H1 (cell line): ENCODE results near the gene CFAP100. TPM values are rescaled to one million over a fixed set of nuclear protein-coding genes. Genes with fewer than 3 reads are reported as not detected.
A peak's percentile ranks its signal among the peaks of the same experiment; 100 is the strongest.

Source experiments
- CTCF ChIA-PET: fragments of 300-600 bp; sonication (Branson Sonifier 250); formaldehyde crosslinking; loops from one replicate; lab custom pipeline; 2021; ENCODE audit not compliant: partially characterized antibody; lab: Charles Lee
- POLR2A ChIA-PET: fragments of 300-600 bp; sonication (Branson Sonifier 250); formaldehyde crosslinking; loops from one replicate; lab custom pipeline; 2021; ENCODE audit warnings: inconsistent platforms; ENCODE audit not compliant: partially characterized antibody; lab: Charles Lee
- DNase-seq, 2 experiments: peaks; one replicate each; pipeline versions ENCODE4 v3.0.0 to v3.0.0-alpha.2; 2010 to 2022; ENCODE audit warnings: low spot score in 2 of 2, low read depth in 1 of 2, mixed read lengths in 1 of 2
- FAIRE-seq: peaks from 2 replicates; lab custom pipeline; 2011; peaks lifted over from hg19 to GRCh38; lab: Jason Lieb, UNC
- H2AFZ ChIP-seq: 2 replicates; pipeline ENCODE4 v1.8.1; 2012; ENCODE audit warnings: low read length, inconsistent platforms
- H2AK5ac ChIP-seq: 2 replicates; pipeline ENCODE4 v1.6.1; 2013; ENCODE audit warnings: low read depth, low read length
- H2BK120ac ChIP-seq: replicated peaks from 2 replicates; pipeline ENCODE3; 2013; ENCODE audit warnings: low read depth, low read length, inconsistent platforms
- H2BK12ac ChIP-seq: 2 replicates; pipeline ENCODE4 v1.6.1; 2013; ENCODE audit warnings: low read depth, low read length
- H2BK15ac ChIP-seq: 2 replicates; pipeline ENCODE4 v1.6.1; 2013; ENCODE audit warnings: low read length
- H2BK20ac ChIP-seq: 2 replicates; pipeline ENCODE4 v1.6.1; 2013; ENCODE audit warnings: low read length
- H2BK5ac ChIP-seq: 2 replicates; pipeline ENCODE4 v1.6.1; 2013; ENCODE audit warnings: low read depth, low read length
- H3K14ac ChIP-seq: 2 replicates; pipeline ENCODE4 v1.6.1; 2013; ENCODE audit warnings: inconsistent platforms; ENCODE audit not compliant: insufficient read length
- H3K18ac ChIP-seq: 2 replicates; pipeline ENCODE4 v1.6.1; 2013; ENCODE audit warnings: low read length; ENCODE audit errors: extremely low read depth
- H3K23ac ChIP-seq: 2 replicates; pipeline ENCODE4 v1.6.1; 2013; ENCODE audit warnings: inconsistent platforms; ENCODE audit not compliant: insufficient read length
- H3K23me2 ChIP-seq: 2 replicates; pipeline ENCODE4 v1.6.1; 2013; ENCODE audit warnings: low read depth, low read length
- H3K27ac ChIP-seq: 2 replicates; pipeline ENCODE4 v1.6.1; 2011; ENCODE audit warnings: low read depth, low read length, inconsistent platforms
- H3K27me3 ChIP-seq, 4 experiments: replicated peaks in 1 of 4; 1 replicate in 1 of 4; 2 replicates in 3 of 4; pipeline versions ENCODE4 v1.6.1 to v1.8.1; 2011 to 2013; ENCODE audit warnings: low read length in 3 of 4, mild to moderate bottlenecking in 3 of 4, inconsistent platforms in 2 of 4, mixed read lengths in 2 of 4, moderate library complexity in 1 of 4; ENCODE audit not compliant: control insufficient read depth in 3 of 4, insufficient read depth in 3 of 4; ENCODE audit errors: extremely low read depth in 1 of 4
- H3K36me3 ChIP-seq, 4 experiments: 2 replicates each; pipeline versions ENCODE4 v1.6.1 to v1.8.1; 2011 to 2013; ENCODE audit warnings: mild to moderate bottlenecking in 4 of 4, low read length in 3 of 4, moderate library complexity in 2 of 4, control low read depth in 1 of 4, inconsistent platforms in 1 of 4; ENCODE audit not compliant: insufficient read depth in 4 of 4, control insufficient read depth in 2 of 4
- H3K4ac ChIP-seq: replicated peaks from 2 replicates; pipeline ENCODE3; 2013; ENCODE audit warnings: low read length, low read depth, mixed read lengths, inconsistent platforms; ENCODE audit not compliant: insufficient read length
- H3K4me1 ChIP-seq, 4 experiments: replicated peaks in 1 of 4; 1 replicate in 1 of 4; 2 replicates in 3 of 4; pipeline versions ENCODE4 v1.6.1 to v1.8.1; 2011 to 2013; ENCODE audit warnings: low read length in 3 of 4, inconsistent platforms in 2 of 4, mixed read lengths in 1 of 4; ENCODE audit not compliant: insufficient read depth in 4 of 4, control insufficient read depth in 3 of 4
- H3K4me2 ChIP-seq, 2 experiments: 2 replicates each; pipeline versions ENCODE4 v1.6.1 to v1.8.1; 2011 to 2013; ENCODE audit warnings: low read depth in 2 of 2, low read length in 2 of 2, control low read depth in 1 of 2, inconsistent platforms in 1 of 2, mild to moderate bottlenecking in 1 of 2; ENCODE audit not compliant: insufficient read depth in 1 of 2
- H3K4me3 ChIP-seq, 4 experiments: fragments of 200-600, 300-600 bp in 1 of 4; sonication (generic), shearing (Covaris generic), sonication (Bioruptor Twin) in 1 of 4; 2 replicates each; pipeline versions ENCODE4 v1.5.1 to v1.8.1; 2011 to 2016; ENCODE audit warnings: low read length in 4 of 4, low read depth in 3 of 4, control low read depth in 2 of 4, inconsistent platforms in 2 of 4, mild to moderate bottlenecking in 2 of 4, mixed read lengths in 1 of 4, moderate library complexity in 1 of 4; ENCODE audit not compliant: insufficient read depth in 2 of 4; ENCODE audit errors: extremely low read depth in 1 of 4
- H3K56ac ChIP-seq: replicated peaks from 2 replicates; pipeline ENCODE3; 2013; ENCODE audit warnings: low read depth, mild to moderate bottlenecking, mixed read lengths, low read length, inconsistent platforms; ENCODE audit not compliant: insufficient read length
- H3K79me1 ChIP-seq: 2 replicates; pipeline ENCODE4 v1.6.1; 2013; ENCODE audit warnings: low read depth, low read length, control low read depth
- H3K79me2 ChIP-seq, 2 experiments: 2 replicates each; pipeline versions ENCODE4 v1.6.1 to v1.8.1; 2012 to 2013; ENCODE audit warnings: low read length in 2 of 2, mild to moderate bottlenecking in 2 of 2, inconsistent platforms in 1 of 2; ENCODE audit not compliant: insufficient read depth in 2 of 2, control insufficient read depth in 1 of 2
- H3K9ac ChIP-seq, 4 experiments: replicated peaks in 1 of 4; 1 replicate in 1 of 4; 2 replicates in 3 of 4; pipeline versions ENCODE4 v1.6.1 to v1.8.1; 2011 to 2013; ENCODE audit warnings: low read depth in 3 of 4, low read length in 3 of 4, control low read depth in 2 of 4, mild to moderate bottlenecking in 2 of 4, moderate library complexity in 2 of 4, inconsistent platforms in 1 of 4; ENCODE audit errors: extremely low read depth in 1 of 4
- H3K9me3 ChIP-seq, 2 experiments: 2 replicates each; pipeline versions ENCODE4 v1.6.1 to v1.8.1; 2012 to 2013; ENCODE audit warnings: mild to moderate bottlenecking in 2 of 2, moderate library complexity in 2 of 2, control low read depth in 1 of 2, inconsistent platforms in 1 of 2, low read depth in 1 of 2, low read length in 1 of 2, mixed read lengths in 1 of 2; ENCODE audit not compliant: insufficient read depth in 2 of 2
- H4K20me1 ChIP-seq, 2 experiments: replicated peaks in 1 of 2; 2 replicates each; pipeline versions ENCODE3 to v1.8.1; 2011 to 2013; ENCODE audit warnings: inconsistent platforms in 2 of 2, low read length in 2 of 2, mild to moderate bottlenecking in 1 of 2; ENCODE audit not compliant: insufficient read depth in 2 of 2, control insufficient read depth in 1 of 2
- H4K5ac ChIP-seq: 2 replicates; pipeline ENCODE4 v1.6.1; 2013; ENCODE audit warnings: low read length, low read depth, mixed read lengths, inconsistent platforms; ENCODE audit not compliant: insufficient read length
- H4K8ac ChIP-seq: 2 replicates; pipeline ENCODE4 v1.8.0; 2013; ENCODE audit warnings: mild to moderate bottlenecking, moderate library complexity, low read length, inconsistent platforms; ENCODE audit not compliant: insufficient read depth; ENCODE audit errors: extremely low read depth
- H4K91ac ChIP-seq: replicated peaks from 2 replicates; pipeline ENCODE3; 2013; ENCODE audit warnings: low read length, mixed read lengths, inconsistent platforms; ENCODE audit not compliant: insufficient read length
- CREB1 ChIP-seq: IDR thresholded peaks from 2 replicates; pipeline ENCODE4 v1.6.1; 2012; ENCODE audit warnings: inconsistent platforms
- E2F6 ChIP-seq: IDR thresholded peaks from 2 replicates; pipeline ENCODE4 v1.6.1; 2012; ENCODE audit warnings: inconsistent platforms
- EGR1 ChIP-seq: IDR thresholded peaks from 2 replicates; pipeline ENCODE4 v1.6.1; 2011; ENCODE audit warnings: low read depth, low read length, borderline replicate concordance
- GABPA ChIP-seq: IDR thresholded peaks from 2 replicates; pipeline ENCODE4 v1.6.1; 2011; ENCODE audit warnings: mild to moderate bottlenecking, low read length, moderate library complexity, borderline replicate concordance; ENCODE audit not compliant: insufficient read depth
- GTF2F1 ChIP-seq: IDR thresholded peaks from 2 replicates; pipeline ENCODE4 v1.6.1; 2012; ENCODE audit warnings: low read depth, low read length, improper control_type of control experiment, borderline replicate concordance
- KDM4A ChIP-seq: IDR thresholded peaks from one replicate; pipeline ENCODE4 v1.7.1; 2012; ENCODE audit warnings: low read depth, mild to moderate bottlenecking, moderate library complexity, low read length, inconsistent platforms; ENCODE audit not compliant: severe bottlenecking
- MAX ChIP-seq: IDR thresholded peaks from 2 replicates; pipeline ENCODE4 v1.6.1; 2012; ENCODE audit warnings: inconsistent platforms
- POLR2A ChIP-seq, 2 experiments: IDR thresholded peaks; 1 replicate in 1 of 2; 2 replicates in 1 of 2; pipeline ENCODE4 v1.6.1; 2011; ENCODE audit warnings: low read depth in 2 of 2, low read length in 2 of 2, mild to moderate bottlenecking in 2 of 2; ENCODE audit errors: control extremely low read depth in 1 of 2
- SAP30 ChIP-seq: fragments of 300-600 bp; sonication (generic); IDR thresholded peaks from 2 replicates; pipeline ENCODE4 v1.7.1; 2012; ENCODE audit warnings: low read length, moderate library complexity, mild to moderate bottlenecking, inconsistent platforms; ENCODE audit not compliant: insufficient read depth, insufficient replicate concordance
- SP1 ChIP-seq: IDR thresholded peaks from 2 replicates; pipeline ENCODE4 v1.6.1; 2011; ENCODE audit warnings: low read depth, low read length
- TEAD4 ChIP-seq: IDR thresholded peaks from 2 replicates; pipeline ENCODE4 v1.6.1; 2012; ENCODE audit warnings: low read depth, low read length, inconsistent platforms, mixed read lengths
- WGBS, 2 experiments: shearing (Covaris generic) in 1 of 2; methylation state at CpG; one replicate each; pipeline versions ENCODE4 v1.1.6 to v1.1.7; 2013 to 2015; ENCODE audit warnings: low lambda C conversion rate in 2 of 2, mixed read lengths in 2 of 2, inconsistent platforms in 1 of 2, low coverage in 1 of 2, missing lambda C conversion rate in 1 of 2; ENCODE audit not compliant: insufficient replicate concordance in 2 of 2, insufficient coverage in 1 of 2, insufficient read length in 1 of 2; ENCODE audit errors: extremely low coverage in 1 of 2, missing lambda C conversion rate in 1 of 2; 5-methylcytosine and 5-hydroxymethylcytosine counted together
- polyA plus RNA-seq, 7 experiments: library from polyadenylated mRNA; depleted of rRNA in 3 of 7; stranded (reverse) in 5 of 7; unstranded in 2 of 7; fragments of >200 nt in 5 of 7; fragments of 200-250 nt in 2 of 7; gene quantifications; 1 replicate in 5 of 7; 2 replicates in 1 of 7; 4 replicates in 1 of 7; pipeline versions ENCODE4 v1.2.1 to v1.2.3, GENCODE V29; 2011 to 2013; ENCODE audit warnings: missing spikeins in 2 of 7, mixed read lengths in 2 of 7
- total RNA-seq: library from RNA; stranded (reverse); fragmentation: NEBNext Ultra II Directional; extraction: Animal tissue kit (Norgen Biotek cat#: 25700); gene quantifications from 2 replicates; pipeline ENCODE4 v1.2.1, GENCODE V29; 2021

CFAP100 gene
- total and polyA plus RNA-seq, 2 of the 8 experiments (the other 6 are each of a cell fraction or from before 2014, with no cell fraction given), result 0.17 TPM; not detected in 1

GRCh38 chr3:126415661-126416591, 21.2 kb downstream of the CFAP100 start:
- H3K4ac ChIP-seq, result no peak overlapping the region
- H3K18ac ChIP-seq, result no peak overlapping the region
- FAIRE-seq (no peak), DNase-seq (peak in 1 of 2 experiments; percentile 44)
- 93% methylated on average over 56 of the region's 61 CpGs; no CpG with 5 or more reads in 1 of the 2 experiments for WGBS, 2 experiments
- H3K14ac ChIP-seq, result no peak overlapping the region
- no peaks in the 10 kb centered on the region for H4K20me1 ChIP-seq
- no peak overlapping the region for H2BK20ac ChIP-seq
- no peak overlapping the region for H2BK12ac ChIP-seq
- H3K23me2 ChIP-seq, result no peaks in the 10 kb centered on the region
- no peak overlapping the region for H3K27ac ChIP-seq
- H3K4me3 ChIP-seq, result no peak overlapping the region
- H4K91ac ChIP-seq, result no peak overlapping the region
- H2AK5ac ChIP-seq, result no peak overlapping the region
- H3K79me1 ChIP-seq, result no peaks in the 10 kb centered on the region
- no peak overlapping the region for H3K4me2 ChIP-seq
- H3K9me3 ChIP-seq, result no peaks in the 10 kb centered on the region
- no peaks in the 10 kb centered on the region; a peak in 1 of 7 replicates for H3K27me3 ChIP-seq
- no peak overlapping the region for H3K9ac ChIP-seq
- no peak overlapping the region for H2BK5ac ChIP-seq
- no peak overlapping the region for H2BK120ac ChIP-seq
- ChIA-PET POLR2A (interaction anchor here (1.0 to 2.1 kb wide), 3 partner anchors 19 to 26 kb away, joined by 3 to 7 read pairs (median 3); no protein-coding TSS in a partner anchor), CTCF (interaction anchor here (0.5 to 2.5 kb wide), 6 partner anchors 9 to 1567 kb away, joined by 3 to 9 read pairs (median 4); no protein-coding TSS in a partner anchor)
- no peak overlapping the region for H3K56ac ChIP-seq
- no peak overlapping the region for H3K23ac ChIP-seq
- H3K4me1 ChIP-seq, result peaks cover 0 to 7% (median 2%) of the 10 kb centered on the region in 4 experiments; a peak in 3 of 7 replicates
- H2AFZ ChIP-seq, result no peak overlapping the region
- H2BK15ac ChIP-seq, result no peak overlapping the region
- H4K8ac ChIP-seq, result no peak overlapping the region; the same call in 1 of the 2 replicates
- no peak overlapping the region for H4K5ac ChIP-seq
- no peaks in the 10 kb centered on the region for H3K79me2 ChIP-seq
- H3K36me3 ChIP-seq, result no peaks in the 10 kb centered on the region
- TF ChIP-seq TEAD4 (no peak), GABPA (no peak), POLR2A (IDR thresholded peaks at IDR 0.05; ENCODE audit: control extremely low read depth in 1 of 2, low read depth in 2 of 2, low read length in 2 of 2) (no peak), MAX (no peak), EGR1 (no peak), KDM4A (no peak), GTF2F1 (no peak), SAP30 (no peak), CREB1 (no peak), E2F6 (no peak), SP1 (no peak)
